ENCODE measurements around the gene MPHOSPH10. TPM values are rescaled to one million over a fixed set of nuclear protein-coding genes. Genes with fewer than 3 reads are reported as not detected.

MPHOSPH10 gene
- total RNA-seq, 1 experiment from 2014 or later = 26.9 TPM

DNA sequence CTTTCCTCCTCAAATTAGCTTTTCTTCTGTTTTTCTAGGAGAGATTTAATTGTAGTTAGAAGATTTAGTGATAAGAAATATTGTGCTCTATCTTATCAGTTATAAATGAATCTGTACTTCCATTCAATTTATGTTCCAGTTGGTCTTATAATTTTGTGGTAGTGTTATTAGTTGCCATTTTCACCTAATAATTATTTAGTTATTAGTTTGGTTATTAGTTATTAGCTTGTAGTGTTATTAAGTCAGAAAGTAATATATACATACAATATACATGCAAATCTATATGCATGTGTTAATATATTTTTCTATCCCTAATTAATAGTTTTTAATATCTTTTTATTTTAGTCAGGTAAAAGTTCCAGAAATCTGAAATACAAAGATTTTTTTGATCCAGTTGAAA lies 3.2 kb downstream of the MPHOSPH10 start:
- POLR2A ChIA-PET (ENCODE audit: unreplicated experiment) = interaction anchor here (0.5 kb wide), 1 partner anchor 542 kb away, joined by 3 read pairs; no protein-coding TSS in a partner anchor
- H3K4me1 ChIP-seq (replicated peaks; ENCODE audit: insufficient read depth) = peaks cover 20% of the 10 kb centered on the region
- DNase-seq = no peak
- no peak for TF ChIP-seq EZH2 (IDR thresholded peaks at IDR 0.05; ENCODE audit: low read depth)
- TF ChIP-seq, protein P1, sequence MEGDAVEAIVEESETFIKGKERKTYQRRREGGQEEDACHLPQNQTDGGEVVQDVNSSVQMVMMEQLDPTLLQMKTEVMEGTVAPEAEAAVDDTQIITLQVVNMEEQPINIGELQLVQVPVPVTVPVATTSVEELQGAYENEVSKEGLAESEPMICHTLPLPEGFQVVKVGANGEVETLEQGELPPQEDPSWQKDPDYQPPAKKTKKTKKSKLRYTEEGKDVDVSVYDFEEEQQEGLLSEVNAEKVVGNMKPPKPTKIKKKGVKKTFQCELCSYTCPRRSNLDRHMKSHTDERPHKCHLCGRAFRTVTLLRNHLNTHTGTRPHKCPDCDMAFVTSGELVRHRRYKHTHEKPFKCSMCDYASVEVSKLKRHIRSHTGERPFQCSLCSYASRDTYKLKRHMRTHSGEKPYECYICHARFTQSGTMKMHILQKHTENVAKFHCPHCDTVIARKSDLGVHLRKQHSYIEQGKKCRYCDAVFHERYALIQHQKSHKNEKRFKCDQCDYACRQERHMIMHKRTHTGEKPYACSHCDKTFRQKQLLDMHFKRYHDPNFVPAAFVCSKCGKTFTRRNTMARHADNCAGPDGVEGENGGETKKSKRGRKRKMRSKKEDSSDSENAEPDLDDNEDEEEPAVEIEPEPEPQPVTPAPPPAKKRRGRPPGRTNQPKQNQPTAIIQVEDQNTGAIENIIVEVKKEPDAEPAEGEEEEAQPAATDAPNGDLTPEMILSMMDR (conservative IDR thresholded peaks at IDR 0.05) = no peak
- no peak overlapping the region for H2AFZ ChIP-seq
- no peaks in the 10 kb centered on the region for H3K27me3 ChIP-seq (ENCODE audit: insufficient read depth, low read depth)
- H3K27ac ChIP-seq = no peak overlapping the region
- 0 out of 2 replicates have a peak, but pooled peaks cover 5% of the 10 kb centered on the region for H4K20me1 ChIP-seq (ENCODE audit: insufficient read depth)
- peaks cover 35% of the 10 kb centered on the region for H3K79me2 ChIP-seq (ENCODE audit: low read depth)
- no peak overlapping the region for H3K4me3 ChIP-seq
- no peaks in the 10 kb centered on the region for H3K9me2 ChIP-seq (ENCODE audit: insufficient read depth)
- H3K4me2 ChIP-seq = no peak overlapping the region
- intact Hi-C loops (cut with micrococcal nuclease; ENCODE audit: unreplicated experiment) = no loop called here
- CTCF ChIA-PET = no interaction called here
- peaks cover 13% of the 10 kb centered on the region for H3K36me3 ChIP-seq (ENCODE audit: low read depth)
- H3K9me3 ChIP-seq (ENCODE audit: insufficient read depth, low read depth) = no peaks in the 10 kb centered on the region
- BruUV-seq (replicated peaks) = no TSS peak
- H3F3A ChIP-seq (ENCODE audit: insufficient read depth, low read depth) = peaks cover 19% of the 10 kb centered on the region; the same call in 1 of the 2 replicates

DNA sequence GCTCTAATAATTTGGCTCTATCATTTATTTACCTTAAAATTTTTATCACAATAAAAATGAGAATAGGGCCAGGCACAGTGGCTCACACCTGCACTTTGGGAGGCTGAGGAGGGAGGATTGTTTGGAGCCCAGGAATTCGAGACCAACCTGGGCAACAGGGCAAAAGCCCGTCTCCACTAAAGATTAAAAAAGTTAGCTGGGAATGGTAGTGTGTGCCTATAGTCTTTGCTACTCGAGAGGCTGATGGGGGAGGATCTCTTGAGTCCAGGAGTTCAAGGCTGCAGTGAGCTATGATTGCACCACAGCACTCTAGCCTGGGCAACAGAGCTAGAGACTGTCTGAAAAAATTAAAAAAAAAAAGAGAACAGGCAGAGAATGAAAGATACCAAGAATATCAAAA lies 5.7 kb downstream of the MPHOSPH10 start:
- Histone ChIP-seq H3K4me3 (no peak overlapping the region), H3K4me2 (no peak overlapping the region), H3K27ac (no peak overlapping the region), H4K20me1 (ENCODE audit: insufficient read depth) (0 out of 2 replicates have a peak, but pooled peaks cover 5% of the 10 kb centered on the region), H3K4me1 (replicated peaks; ENCODE audit: insufficient read depth) (peaks cover 18% of the 10 kb centered on the region), H3K9me2 (ENCODE audit: insufficient read depth) (no peaks in the 10 kb centered on the region), H3F3A (ENCODE audit: insufficient read depth, low read depth) (peaks cover 9% of the 10 kb centered on the region; the same call in 1 of the 2 replicates), H3K9me3 (ENCODE audit: insufficient read depth, low read depth) (no peaks in the 10 kb centered on the region), H3K27me3 (ENCODE audit: insufficient read depth, low read depth) (no peaks in the 10 kb centered on the region), H3K36me3 (ENCODE audit: low read depth) (peaks cover 28% of the 10 kb centered on the region), H3K79me2 (ENCODE audit: low read depth) (peaks cover 22% of the 10 kb centered on the region), H2AFZ (no peak overlapping the region)
- TF ChIP-seq, protein P1 (conservative IDR thresholded peaks at IDR 0.05) = no peak
- TF ChIP-seq EZH2 (IDR thresholded peaks at IDR 0.05; ENCODE audit: low read depth) = no peak
- POLR2A ChIA-PET (ENCODE audit: unreplicated experiment) = interaction anchor here (0.6 kb wide), 1 partner anchor 195 kb away, joined by 3 read pairs; the partner anchor contains the start of gene ZNF638
- intact Hi-C loops (cut with micrococcal nuclease; ENCODE audit: unreplicated experiment) = no loop called here
- DNase-seq = no peak
- no TSS peak for BruUV-seq (replicated peaks)
- CTCF ChIA-PET = no interaction called here

DNA sequence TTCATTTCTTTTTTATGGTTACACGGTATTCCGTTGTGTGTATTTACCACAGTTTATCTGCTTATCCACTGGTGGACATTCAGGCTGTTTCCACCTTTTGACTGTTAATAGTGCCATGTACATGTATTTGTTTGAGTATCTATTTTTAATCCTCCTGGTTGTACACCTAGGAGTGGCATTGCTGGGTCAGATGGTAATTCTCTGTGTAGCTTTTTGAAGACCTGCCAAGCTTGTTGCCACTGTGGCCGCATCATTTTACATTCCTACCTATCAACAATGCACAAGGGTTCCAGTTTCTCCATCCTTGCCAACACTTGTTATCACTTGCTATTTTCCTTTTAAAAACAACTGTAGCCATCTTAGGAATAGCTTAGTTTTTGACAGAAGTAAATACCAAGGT lies 13.3 kb downstream of the MPHOSPH10 start:
- ChIA-PET CTCF (interaction anchor here (1.1 kb wide), 1 partner anchor 43 kb away, joined by 3 read pairs; no protein-coding TSS in a partner anchor), POLR2A (ENCODE audit: unreplicated experiment) (no interaction called here)
- intact Hi-C loops (cut with micrococcal nuclease; ENCODE audit: unreplicated experiment) = no loop called here
- H3K4me2 ChIP-seq = no peak overlapping the region
- peaks cover 37% of the 10 kb centered on the region for H3K36me3 ChIP-seq (ENCODE audit: low read depth)
- no peaks in the 10 kb centered on the region for H3K9me3 ChIP-seq (ENCODE audit: insufficient read depth, low read depth)
- no peaks in the 10 kb centered on the region for H3K4me1 ChIP-seq (replicated peaks; ENCODE audit: insufficient read depth)
- H4K20me1 ChIP-seq (ENCODE audit: insufficient read depth) = 0 out of 2 replicates have a peak, but pooled peaks cover 4% of the 10 kb centered on the region
- BruUV-seq (replicated peaks) = no TSS peak
- no peak for DNase-seq
- H3K4me3 ChIP-seq = no peak overlapping the region
- no peak overlapping the region for H3K27ac ChIP-seq
- no peaks in the 10 kb centered on the region for H3K9me2 ChIP-seq (ENCODE audit: insufficient read depth)
- no peak overlapping the region for H2AFZ ChIP-seq
- H3F3A ChIP-seq (ENCODE audit: insufficient read depth, low read depth) = peaks cover 8% of the 10 kb centered on the region; the same call in 1 of the 2 replicates
- no peaks in the 10 kb centered on the region for H3K79me2 ChIP-seq (ENCODE audit: low read depth)
- no peaks in the 10 kb centered on the region for H3K27me3 ChIP-seq (ENCODE audit: insufficient read depth, low read depth)
- TF ChIP-seq EZH2 (IDR thresholded peaks at IDR 0.05; ENCODE audit: low read depth) = no peak
- TF ChIP-seq, protein P1 (conservative IDR thresholded peaks at IDR 0.05) = no peak

All from PC-9 (cell line).